H1 (cell line): ENCODE results near the gene ASB4. TPM values are rescaled to one million over a fixed set of nuclear protein-coding genes. Genes with fewer than 3 reads are reported as not detected.

ENCODE experiments used
- CTCF ChIA-PET: fragments of 300-600 bp; sonication (Branson Sonifier 250); formaldehyde crosslinking; loops from one replicate; lab custom pipeline; 2021; ENCODE audit not compliant: partially characterized antibody; lab: Charles Lee
- POLR2A ChIA-PET: fragments of 300-600 bp; sonication (Branson Sonifier 250); formaldehyde crosslinking; loops from one replicate; lab custom pipeline; 2021; ENCODE audit warnings: inconsistent platforms; ENCODE audit not compliant: partially characterized antibody; lab: Charles Lee
- DNase-seq, 2 experiments: peaks; one replicate each; pipeline versions ENCODE4 v3.0.0 to v3.0.0-alpha.2; 2010 to 2022; ENCODE audit warnings: low spot score in 2 of 2, low read depth in 1 of 2, mixed read lengths in 1 of 2
- FAIRE-seq: peaks from 2 replicates; lab custom pipeline; 2011; peaks lifted over from hg19 to GRCh38; lab: Jason Lieb, UNC
- H2AFZ ChIP-seq: 2 replicates; pipeline ENCODE4 v1.8.1; 2012; ENCODE audit warnings: low read length, inconsistent platforms
- H2AK5ac ChIP-seq: 2 replicates; pipeline ENCODE4 v1.6.1; 2013; ENCODE audit warnings: low read depth, low read length
- H2BK120ac ChIP-seq: replicated peaks from 2 replicates; pipeline ENCODE3; 2013; ENCODE audit warnings: low read depth, low read length, inconsistent platforms
- H2BK12ac ChIP-seq: 2 replicates; pipeline ENCODE4 v1.6.1; 2013; ENCODE audit warnings: low read depth, low read length
- H2BK15ac ChIP-seq: 2 replicates; pipeline ENCODE4 v1.6.1; 2013; ENCODE audit warnings: low read length
- H2BK20ac ChIP-seq: 2 replicates; pipeline ENCODE4 v1.6.1; 2013; ENCODE audit warnings: low read length
- H2BK5ac ChIP-seq: 2 replicates; pipeline ENCODE4 v1.6.1; 2013; ENCODE audit warnings: low read depth, low read length
- H3K14ac ChIP-seq: 2 replicates; pipeline ENCODE4 v1.6.1; 2013; ENCODE audit warnings: inconsistent platforms; ENCODE audit not compliant: insufficient read length
- H3K18ac ChIP-seq: 2 replicates; pipeline ENCODE4 v1.6.1; 2013; ENCODE audit warnings: low read length; ENCODE audit errors: extremely low read depth
- H3K23ac ChIP-seq: 2 replicates; pipeline ENCODE4 v1.6.1; 2013; ENCODE audit warnings: inconsistent platforms; ENCODE audit not compliant: insufficient read length
- H3K23me2 ChIP-seq: 2 replicates; pipeline ENCODE4 v1.6.1; 2013; ENCODE audit warnings: low read depth, low read length
- H3K27ac ChIP-seq: 2 replicates; pipeline ENCODE4 v1.6.1; 2011; ENCODE audit warnings: low read depth, low read length, inconsistent platforms
- H3K27me3 ChIP-seq, 4 experiments: replicated peaks in 1 of 4; 1 replicate in 1 of 4; 2 replicates in 3 of 4; pipeline versions ENCODE4 v1.6.1 to v1.8.1; 2011 to 2013; ENCODE audit warnings: low read length in 3 of 4, mild to moderate bottlenecking in 3 of 4, inconsistent platforms in 2 of 4, mixed read lengths in 2 of 4, moderate library complexity in 1 of 4; ENCODE audit not compliant: control insufficient read depth in 3 of 4, insufficient read depth in 3 of 4; ENCODE audit errors: extremely low read depth in 1 of 4
- H3K36me3 ChIP-seq, 4 experiments: 2 replicates each; pipeline versions ENCODE4 v1.6.1 to v1.8.1; 2011 to 2013; ENCODE audit warnings: mild to moderate bottlenecking in 4 of 4, low read length in 3 of 4, moderate library complexity in 2 of 4, control low read depth in 1 of 4, inconsistent platforms in 1 of 4; ENCODE audit not compliant: insufficient read depth in 4 of 4, control insufficient read depth in 2 of 4
- H3K4ac ChIP-seq: replicated peaks from 2 replicates; pipeline ENCODE3; 2013; ENCODE audit warnings: low read length, low read depth, mixed read lengths, inconsistent platforms; ENCODE audit not compliant: insufficient read length
- H3K4me1 ChIP-seq, 4 experiments: replicated peaks in 1 of 4; 1 replicate in 1 of 4; 2 replicates in 3 of 4; pipeline versions ENCODE4 v1.6.1 to v1.8.1; 2011 to 2013; ENCODE audit warnings: low read length in 3 of 4, inconsistent platforms in 2 of 4, mixed read lengths in 1 of 4; ENCODE audit not compliant: insufficient read depth in 4 of 4, control insufficient read depth in 3 of 4
- H3K4me2 ChIP-seq, 2 experiments: 2 replicates each; pipeline versions ENCODE4 v1.6.1 to v1.8.1; 2011 to 2013; ENCODE audit warnings: low read depth in 2 of 2, low read length in 2 of 2, control low read depth in 1 of 2, inconsistent platforms in 1 of 2, mild to moderate bottlenecking in 1 of 2; ENCODE audit not compliant: insufficient read depth in 1 of 2
- H3K4me3 ChIP-seq, 4 experiments: fragments of 200-600, 300-600 bp in 1 of 4; sonication (generic), shearing (Covaris generic), sonication (Bioruptor Twin) in 1 of 4; 2 replicates each; pipeline versions ENCODE4 v1.5.1 to v1.8.1; 2011 to 2016; ENCODE audit warnings: low read length in 4 of 4, low read depth in 3 of 4, control low read depth in 2 of 4, inconsistent platforms in 2 of 4, mild to moderate bottlenecking in 2 of 4, mixed read lengths in 1 of 4, moderate library complexity in 1 of 4; ENCODE audit not compliant: insufficient read depth in 2 of 4; ENCODE audit errors: extremely low read depth in 1 of 4
- H3K56ac ChIP-seq: replicated peaks from 2 replicates; pipeline ENCODE3; 2013; ENCODE audit warnings: low read depth, mild to moderate bottlenecking, mixed read lengths, low read length, inconsistent platforms; ENCODE audit not compliant: insufficient read length
- H3K79me1 ChIP-seq: 2 replicates; pipeline ENCODE4 v1.6.1; 2013; ENCODE audit warnings: low read depth, low read length, control low read depth
- H3K79me2 ChIP-seq, 2 experiments: 2 replicates each; pipeline versions ENCODE4 v1.6.1 to v1.8.1; 2012 to 2013; ENCODE audit warnings: low read length in 2 of 2, mild to moderate bottlenecking in 2 of 2, inconsistent platforms in 1 of 2; ENCODE audit not compliant: insufficient read depth in 2 of 2, control insufficient read depth in 1 of 2
- H3K9ac ChIP-seq, 4 experiments: replicated peaks in 1 of 4; 1 replicate in 1 of 4; 2 replicates in 3 of 4; pipeline versions ENCODE4 v1.6.1 to v1.8.1; 2011 to 2013; ENCODE audit warnings: low read depth in 3 of 4, low read length in 3 of 4, control low read depth in 2 of 4, mild to moderate bottlenecking in 2 of 4, moderate library complexity in 2 of 4, inconsistent platforms in 1 of 4; ENCODE audit errors: extremely low read depth in 1 of 4
- H3K9me3 ChIP-seq, 2 experiments: 2 replicates each; pipeline versions ENCODE4 v1.6.1 to v1.8.1; 2012 to 2013; ENCODE audit warnings: mild to moderate bottlenecking in 2 of 2, moderate library complexity in 2 of 2, control low read depth in 1 of 2, inconsistent platforms in 1 of 2, low read depth in 1 of 2, low read length in 1 of 2, mixed read lengths in 1 of 2; ENCODE audit not compliant: insufficient read depth in 2 of 2
- H4K20me1 ChIP-seq, 2 experiments: replicated peaks in 1 of 2; 2 replicates each; pipeline versions ENCODE3 to v1.8.1; 2011 to 2013; ENCODE audit warnings: inconsistent platforms in 2 of 2, low read length in 2 of 2, mild to moderate bottlenecking in 1 of 2; ENCODE audit not compliant: insufficient read depth in 2 of 2, control insufficient read depth in 1 of 2
- H4K5ac ChIP-seq: 2 replicates; pipeline ENCODE4 v1.6.1; 2013; ENCODE audit warnings: low read length, low read depth, mixed read lengths, inconsistent platforms; ENCODE audit not compliant: insufficient read length
- H4K8ac ChIP-seq: 2 replicates; pipeline ENCODE4 v1.8.0; 2013; ENCODE audit warnings: mild to moderate bottlenecking, moderate library complexity, low read length, inconsistent platforms; ENCODE audit not compliant: insufficient read depth; ENCODE audit errors: extremely low read depth
- H4K91ac ChIP-seq: replicated peaks from 2 replicates; pipeline ENCODE3; 2013; ENCODE audit warnings: low read length, mixed read lengths, inconsistent platforms; ENCODE audit not compliant: insufficient read length
- CHD1 ChIP-seq: IDR thresholded peaks from 2 replicates; pipeline ENCODE4 v1.6.1; 2012; ENCODE audit warnings: low read depth, low read length, improper control_type of control experiment
- EGR1 ChIP-seq: IDR thresholded peaks from 2 replicates; pipeline ENCODE4 v1.6.1; 2011; ENCODE audit warnings: low read depth, low read length, borderline replicate concordance
- GTF2F1 ChIP-seq: IDR thresholded peaks from 2 replicates; pipeline ENCODE4 v1.6.1; 2012; ENCODE audit warnings: low read depth, low read length, improper control_type of control experiment, borderline replicate concordance
- JUND ChIP-seq: IDR thresholded peaks from 2 replicates; pipeline ENCODE4 v1.6.1; 2011; ENCODE audit warnings: mild to moderate bottlenecking, improper control_type of control experiment, low read length
- MAFK ChIP-seq: IDR thresholded peaks from 2 replicates; pipeline ENCODE4 v1.6.1; 2012; ENCODE audit warnings: low read depth, mild to moderate bottlenecking, improper control_type of control experiment, low read length
- NANOG ChIP-seq: IDR thresholded peaks from 2 replicates; pipeline ENCODE4 v1.6.1; 2011; ENCODE audit warnings: low read length, low read depth, mild to moderate bottlenecking, inconsistent platforms; ENCODE audit not compliant: insufficient read depth, poor library complexity, severe bottlenecking
- RFX5 ChIP-seq: IDR thresholded peaks from 2 replicates; pipeline ENCODE4 v1.6.1; 2011; ENCODE audit warnings: low read depth, low read length, improper control_type of control experiment, borderline replicate concordance
- SP4 ChIP-seq: IDR thresholded peaks from 2 replicates; pipeline ENCODE4 v1.6.1; 2012; ENCODE audit warnings: low read length, inconsistent platforms
- TEAD4 ChIP-seq: IDR thresholded peaks from 2 replicates; pipeline ENCODE4 v1.6.1; 2012; ENCODE audit warnings: low read depth, low read length, inconsistent platforms, mixed read lengths
- WGBS, 2 experiments: shearing (Covaris generic) in 1 of 2; methylation state at CpG; one replicate each; pipeline versions ENCODE4 v1.1.6 to v1.1.7; 2013 to 2015; ENCODE audit warnings: low lambda C conversion rate in 2 of 2, mixed read lengths in 2 of 2, inconsistent platforms in 1 of 2, low coverage in 1 of 2, missing lambda C conversion rate in 1 of 2; ENCODE audit not compliant: insufficient replicate concordance in 2 of 2, insufficient coverage in 1 of 2, insufficient read length in 1 of 2; ENCODE audit errors: extremely low coverage in 1 of 2, missing lambda C conversion rate in 1 of 2; 5-methylcytosine and 5-hydroxymethylcytosine counted together
- polyA plus RNA-seq, 7 experiments: library from polyadenylated mRNA; depleted of rRNA in 3 of 7; stranded (reverse) in 5 of 7; unstranded in 2 of 7; fragments of >200 nt in 5 of 7; fragments of 200-250 nt in 2 of 7; gene quantifications; 1 replicate in 5 of 7; 2 replicates in 1 of 7; 4 replicates in 1 of 7; pipeline versions ENCODE4 v1.2.1 to v1.2.3, GENCODE V29; 2011 to 2013; ENCODE audit warnings: missing spikeins in 2 of 7, mixed read lengths in 2 of 7
- total RNA-seq: library from RNA; stranded (reverse); fragmentation: NEBNext Ultra II Directional; extraction: Animal tissue kit (Norgen Biotek cat#: 25700); gene quantifications from 2 replicates; pipeline ENCODE4 v1.2.1, GENCODE V29; 2021

The ASB4 gene
- total and polyA plus RNA-seq, 2 of the 8 experiments (the other 6 are each of a cell fraction or from before 2014, with no cell fraction given) = not detected

- no peak overlapping the region for H3K14ac ChIP-seq
- H3K4me2 ChIP-seq = no peak overlapping the region
Observed at GRCh38 chr7:95490231-95490762, 4.6 kb downstream of the ASB4 start.

More at GRCh38 chr7:95490231-95490762, 4.6 kb downstream of the ASB4 start:
- Histone ChIP-seq H2AFZ (no peak overlapping the region), H3K36me3 (no peaks in the 10 kb centered on the region), H3K18ac (no peak overlapping the region), H4K8ac (no peak overlapping the region), H3K23me2 (no peaks in the 10 kb centered on the region), H3K9me3 (no peaks in the 10 kb centered on the region), H3K23ac (no peak overlapping the region), H3K27me3 (no peaks in the 10 kb centered on the region), H3K79me2 (no peaks in the 10 kb centered on the region), H3K4me3 (no peak overlapping the region), H3K27ac (no peak overlapping the region), H2BK12ac (no peak overlapping the region), H3K79me1 (no peaks in the 10 kb centered on the region), H2BK120ac (no peak overlapping the region), H4K5ac (no peak overlapping the region), H2BK20ac (no peak overlapping the region), H3K4ac (no peak overlapping the region), H3K9ac (no peak overlapping the region), H2BK5ac (no peak overlapping the region), H2BK15ac (no peak overlapping the region), H4K91ac (no peak overlapping the region), H3K4me1 (peaks cover 4 to 8% (median 6%) of the 10 kb centered on the region in 4 experiments; a peak in 4 of 7 replicates), H3K56ac (no peak overlapping the region), H2AK5ac (no peak overlapping the region), H4K20me1 (no peaks in the 10 kb centered on the region)
- FAIRE-seq (no peak), DNase-seq (no peak)
- POLR2A ChIA-PET = no interaction called here
- 81% methylated on average over 3 of the region's 3 CpGs; no CpG with 5 or more reads in 1 of the 2 experiments for WGBS, 2 experiments
- TF ChIP-seq EGR1 (no peak), SP4 (no peak), MAFK (no peak), GTF2F1 (no peak), RFX5 (no peak), JUND (no peak), TEAD4 (no peak), NANOG (no peak), CHD1 (no peak)
- CTCF ChIA-PET = interaction anchor here (0.6 to 5.8 kb wide), 11 partner anchors 12 to 515 kb away, joined by 3 to 55 read pairs (median 4); no protein-coding TSS in a partner anchor
